T-helper 2 cell treated with Interferon-gamma antibody and Interleukin-4, amounts not matched to agents 5 μg/mL and 100 μg/mL, for 36 hours (primary cell): ENCODE data around the gene KLHL34.

ENCODE experiments used
- DNase-seq: peaks from one replicate; pipeline ENCODE4 v3.0.0; 2021; ENCODE audit warnings: low spot score
- H3K27ac Mint-ChIP-seq: one replicate; pipeline ENCODE4 v1.8.0; 2021; ENCODE audit warnings: mild to moderate bottlenecking, mixed read lengths
- H3K27me3 Mint-ChIP-seq: one replicate; pipeline ENCODE4 v1.8.0; 2021; ENCODE audit warnings: low read depth, mixed read lengths
- H3K36me3 Mint-ChIP-seq: one replicate; pipeline ENCODE4 v1.8.0; 2021; ENCODE audit warnings: low read depth, mixed read lengths
- H3K4me1 Mint-ChIP-seq: one replicate; pipeline ENCODE4 v1.8.0; 2021; ENCODE audit warnings: low read depth, mixed read lengths
- H3K4me3 Mint-ChIP-seq: one replicate; pipeline ENCODE4 v1.8.0; 2022; ENCODE audit warnings: mild to moderate bottlenecking, moderate library complexity, mixed read lengths
- H3K9me3 Mint-ChIP-seq: one replicate; pipeline ENCODE4 v1.8.0; 2021; ENCODE audit warnings: mixed read lengths

The KLHL34 gene

DNA sequence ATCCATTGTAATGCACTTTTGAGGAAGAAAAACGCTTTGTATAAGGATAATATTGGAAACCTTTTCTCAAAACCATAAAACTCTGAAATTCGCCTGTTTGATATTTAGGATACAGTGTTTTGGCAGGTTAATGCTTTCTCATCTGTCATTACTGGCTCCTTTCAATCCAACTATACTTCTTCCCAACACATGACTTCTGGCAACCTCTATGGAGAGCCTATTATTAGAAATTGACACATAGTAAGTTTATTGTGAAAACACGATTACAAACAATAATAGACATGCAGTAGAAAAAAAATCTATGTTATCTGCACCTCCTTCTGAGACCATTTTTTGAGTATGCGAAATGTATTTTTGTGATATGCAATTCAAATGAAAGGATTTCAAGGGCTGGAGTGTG is 4.6 kb upstream of the KLHL34 start:
- DNase-seq, result no peak
- H3K4me1 Mint-ChIP-seq, result no peaks in the 10 kb centered on the region
- peaks cover 8% of the 10 kb centered on the region for H3K27me3 Mint-ChIP-seq
- no peak overlapping the region for H3K27ac Mint-ChIP-seq
- H3K9me3 Mint-ChIP-seq, result no peaks in the 10 kb centered on the region
- no peak overlapping the region for H3K4me3 Mint-ChIP-seq
- H3K36me3 Mint-ChIP-seq, result no peaks in the 10 kb centered on the region

DNA sequence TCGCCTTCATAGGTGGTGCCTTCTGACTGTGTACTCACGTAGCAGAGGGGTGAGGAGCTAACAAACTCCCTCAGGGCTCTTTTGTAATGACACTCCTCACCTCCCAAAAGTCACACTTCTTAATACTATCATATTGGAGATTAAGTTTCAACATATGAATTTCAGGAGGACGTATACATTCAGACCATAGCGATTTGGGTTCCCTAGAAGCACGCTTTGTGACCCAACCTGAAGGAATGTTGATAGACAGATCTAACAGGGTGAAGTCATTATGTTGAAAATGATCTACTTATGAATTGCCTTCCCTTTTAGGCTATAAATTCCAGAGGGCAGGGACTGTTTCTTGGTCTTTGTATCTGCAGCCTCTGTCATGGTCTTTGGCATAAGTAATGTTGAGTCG is 3.2 kb upstream of the KLHL34 start:
- DNase-seq, result no peak
- Mint-ChIP-seq H3K4me3 (no peak overlapping the region), H3K27me3 (peaks cover 8% of the 10 kb centered on the region), H3K27ac (no peak overlapping the region), H3K9me3 (no peaks in the 10 kb centered on the region), H3K4me1 (no peaks in the 10 kb centered on the region), H3K36me3 (no peaks in the 10 kb centered on the region)

DNA sequence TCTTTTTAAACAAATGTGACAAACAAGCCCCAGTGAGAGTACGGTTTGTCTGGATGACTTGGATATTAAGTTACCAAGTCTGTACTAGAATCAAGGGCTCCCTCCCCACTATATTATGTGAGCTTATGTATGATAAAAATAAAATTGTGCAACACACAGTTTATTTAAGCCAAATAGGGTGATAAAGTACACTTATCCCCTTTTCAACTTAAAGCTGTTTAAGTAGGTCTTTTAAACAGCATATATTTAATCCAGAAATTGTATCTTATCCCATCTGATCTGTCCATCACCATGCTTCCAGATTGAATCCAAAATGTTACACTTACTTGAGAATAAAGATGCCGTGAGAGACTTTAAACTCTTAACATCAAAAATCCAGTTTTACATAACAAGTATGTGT is 2.0 kb upstream of the KLHL34 start:
- Mint-ChIP-seq H3K36me3 (no peaks in the 10 kb centered on the region), H3K4me1 (no peaks in the 10 kb centered on the region), H3K9me3 (no peaks in the 10 kb centered on the region), H3K27ac (no peak overlapping the region), H3K4me3 (no peak overlapping the region), H3K27me3 (peaks cover 8% of the 10 kb centered on the region)
- DNase-seq, result no peak

DNA sequence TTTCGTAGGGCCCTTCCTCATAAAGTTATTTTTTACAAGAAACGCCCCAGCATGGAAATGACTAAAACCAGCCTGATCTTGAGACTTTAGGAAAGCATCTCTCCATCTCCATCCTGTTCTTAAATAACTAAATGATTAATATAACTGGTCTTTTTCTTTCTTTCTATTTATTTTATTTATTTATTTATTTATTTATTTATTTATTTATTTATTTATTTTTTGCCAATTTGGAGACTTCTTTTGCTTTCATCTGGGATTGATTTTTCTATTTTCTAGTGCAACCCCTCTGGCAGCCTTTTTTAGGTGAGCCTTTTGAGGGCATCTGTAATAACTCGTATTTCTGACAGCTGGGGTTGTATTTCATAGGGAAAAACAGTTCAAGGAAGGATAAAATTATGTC is 1.2 kb upstream of the KLHL34 start:
- H3K27me3 Mint-ChIP-seq, result peaks cover 8% of the 10 kb centered on the region
- no peak overlapping the region for H3K27ac Mint-ChIP-seq
- peak overlapping the region; percentile 74 for H3K4me3 Mint-ChIP-seq
- DNase-seq, result no peak
- no peaks in the 10 kb centered on the region for H3K4me1 Mint-ChIP-seq
- no peaks in the 10 kb centered on the region for H3K36me3 Mint-ChIP-seq
- H3K9me3 Mint-ChIP-seq, result no peaks in the 10 kb centered on the region

DNA sequence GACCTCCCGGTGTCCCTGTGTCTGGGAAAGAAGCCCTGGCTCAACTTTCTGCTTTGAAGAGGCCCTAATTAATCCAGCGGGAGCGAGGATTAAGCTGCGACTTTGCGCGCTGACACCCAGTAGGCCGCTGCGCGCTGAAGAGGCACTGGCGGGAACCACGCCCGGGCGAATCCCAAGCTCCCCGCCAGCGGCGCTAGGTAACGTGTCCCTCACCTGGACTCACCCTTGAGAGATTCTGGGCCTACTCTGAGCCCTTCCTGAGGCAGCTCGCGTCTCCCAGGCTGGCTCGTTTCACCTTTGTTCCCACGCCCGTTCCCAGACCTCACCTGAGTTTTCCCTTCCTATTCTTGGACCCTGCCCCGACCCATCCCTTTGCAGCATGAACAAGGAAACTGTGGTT is 616 bp upstream of the KLHL34 start:
- peaks cover 8% of the 10 kb centered on the region for H3K27me3 Mint-ChIP-seq
- no peaks in the 10 kb centered on the region for H3K36me3 Mint-ChIP-seq
- no peak for DNase-seq
- H3K9me3 Mint-ChIP-seq, result no peaks in the 10 kb centered on the region
- no peak overlapping the region for H3K27ac Mint-ChIP-seq
- no peaks in the 10 kb centered on the region for H3K4me1 Mint-ChIP-seq
- peak overlapping the region; percentile 74 for H3K4me3 Mint-ChIP-seq

DNA sequence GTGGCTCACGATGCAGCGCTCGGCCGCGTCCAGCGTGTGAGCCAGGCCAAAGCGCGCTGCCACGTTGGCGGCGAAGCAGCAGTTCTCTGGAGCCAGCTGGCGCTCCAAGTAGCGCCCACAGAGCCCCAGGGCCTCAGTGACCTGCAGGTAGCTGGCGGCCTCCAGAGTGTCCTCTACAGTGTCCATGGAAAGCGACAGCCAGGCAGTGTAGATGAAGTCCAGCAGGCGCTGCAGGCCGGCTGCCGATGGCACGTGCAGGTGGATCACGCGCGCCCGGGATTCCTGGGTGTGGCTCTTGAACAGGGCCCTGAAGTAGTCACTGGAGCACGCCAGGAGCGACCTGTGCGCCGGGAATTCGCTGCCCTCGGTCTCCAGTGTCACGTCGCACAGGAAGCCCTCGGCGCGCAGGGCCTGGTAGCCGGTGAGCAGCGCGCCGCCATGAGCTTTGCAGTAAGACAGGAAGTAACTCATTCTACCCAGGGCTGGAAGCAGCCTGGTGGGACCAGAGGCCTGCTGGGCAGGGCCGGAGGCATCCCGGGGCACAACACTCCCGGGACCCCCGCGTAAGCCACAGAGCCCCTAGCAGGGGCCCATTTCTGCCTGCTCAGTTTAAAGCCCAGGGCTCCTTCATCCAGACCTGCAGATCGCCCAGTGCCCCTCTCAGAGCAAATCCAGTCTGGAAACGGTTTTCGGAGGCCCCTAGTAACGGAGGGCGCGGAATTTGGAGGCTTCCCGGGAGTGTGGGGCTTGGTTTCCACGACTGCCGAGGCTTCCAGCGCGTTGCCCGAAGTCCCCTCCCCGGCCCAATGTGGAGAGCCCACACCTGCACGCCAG is 595 bp downstream of the KLHL34 start:
- no peak for DNase-seq
- Mint-ChIP-seq H3K36me3 (no peaks in the 10 kb centered on the region), H3K4me1 (no peaks in the 10 kb centered on the region), H3K27me3 (peaks cover 8% of the 10 kb centered on the region), H3K4me3 (peak overlapping the region; percentile 40), H3K9me3 (no peaks in the 10 kb centered on the region), H3K27ac (no peak overlapping the region)

DNA sequence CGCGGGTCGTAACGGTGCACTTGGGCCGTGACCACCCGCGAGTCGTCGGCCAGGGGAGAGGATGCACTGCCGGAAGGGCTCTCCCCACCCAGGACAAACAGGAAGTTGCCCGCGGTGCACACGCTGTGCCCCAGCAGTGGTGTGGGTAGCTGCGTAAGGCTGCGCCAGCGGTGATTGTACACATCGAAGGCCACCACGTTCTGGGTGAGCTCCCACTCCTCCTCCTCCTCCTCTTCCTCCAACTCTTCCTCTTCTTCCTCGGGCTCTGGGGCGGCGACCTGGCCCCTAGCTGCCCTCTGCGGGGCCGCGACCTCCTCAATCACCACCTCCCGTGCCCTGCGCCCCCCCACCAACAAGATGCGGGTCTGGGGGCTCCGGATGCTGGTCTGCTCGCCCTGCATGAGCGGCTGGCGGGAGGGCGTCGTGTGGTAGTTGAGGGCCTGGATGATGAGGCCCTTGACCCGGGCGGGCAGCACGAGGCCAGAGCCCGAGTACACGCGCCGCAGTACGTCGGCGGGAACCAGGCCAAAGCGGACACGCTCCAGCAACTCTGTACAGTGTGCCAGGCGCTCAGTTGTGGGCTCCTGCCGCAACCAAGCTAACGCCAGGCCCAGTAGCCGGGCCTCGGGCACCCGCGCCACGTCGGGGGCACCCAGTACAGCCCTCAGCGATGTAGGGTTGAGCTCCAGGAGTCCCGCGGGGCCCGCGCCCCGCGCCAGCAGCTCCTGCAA is 1.4 kb downstream of the KLHL34 start:
- no peak overlapping the region for H3K27ac Mint-ChIP-seq
- H3K9me3 Mint-ChIP-seq, result no peaks in the 10 kb centered on the region
- no peaks in the 10 kb centered on the region for H3K4me1 Mint-ChIP-seq
- H3K27me3 Mint-ChIP-seq, result peaks cover 8% of the 10 kb centered on the region
- no peak overlapping the region for H3K4me3 Mint-ChIP-seq
- no peak for DNase-seq
- H3K36me3 Mint-ChIP-seq, result no peaks in the 10 kb centered on the region

- Mint-ChIP-seq H3K36me3 (no peaks in the 10 kb centered on the region), H3K4me1 (no peaks in the 10 kb centered on the region), H3K4me3 (no peak overlapping the region), H3K9me3 (no peaks in the 10 kb centered on the region), H3K27ac (no peak overlapping the region), H3K27me3 (peaks cover 8% of the 10 kb centered on the region)
- no peak for DNase-seq
These were observed 2.1 kb downstream of the KLHL34 start for GRCh38 chrX:21655901-21656586.

- Mint-ChIP-seq H3K27me3 (no peaks in the 10 kb centered on the region), H3K4me1 (no peaks in the 10 kb centered on the region), H3K9me3 (no peaks in the 10 kb centered on the region), H3K4me3 (no peak overlapping the region), H3K27ac (no peak overlapping the region), H3K36me3 (peaks cover 2% of the 10 kb centered on the region)
- DNase-seq, result no peak
These were observed 12.2 kb downstream of the KLHL34 start for GRCh38 chrX:21645886-21646285.

DNA sequence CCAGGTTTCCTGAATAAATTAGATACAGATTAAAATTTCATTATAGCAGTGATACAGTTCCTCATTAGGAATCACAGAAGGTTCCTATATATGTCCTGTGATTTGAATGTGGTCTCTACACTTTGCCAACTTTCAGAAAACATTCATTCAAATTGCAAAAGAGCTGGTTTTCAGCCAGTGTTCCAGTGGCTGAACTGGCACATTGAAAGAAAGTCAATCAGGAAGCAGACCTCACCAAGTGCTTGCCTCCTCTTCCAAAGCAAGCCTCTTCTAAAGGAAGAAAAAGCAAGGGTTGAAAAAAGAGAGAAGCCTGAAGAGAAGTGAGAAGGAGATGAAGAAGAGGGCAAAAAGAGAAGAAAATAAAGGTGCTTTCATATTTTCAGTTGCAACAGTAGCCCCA is 12.7 kb downstream of the KLHL34 start:
- no peak overlapping the region for H3K4me3 Mint-ChIP-seq
- no peak for DNase-seq
- peaks cover 2% of the 10 kb centered on the region for H3K36me3 Mint-ChIP-seq
- H3K9me3 Mint-ChIP-seq, result no peaks in the 10 kb centered on the region
- H3K4me1 Mint-ChIP-seq, result no peaks in the 10 kb centered on the region
- no peak overlapping the region for H3K27ac Mint-ChIP-seq
- H3K27me3 Mint-ChIP-seq, result no peaks in the 10 kb centered on the region

DNA sequence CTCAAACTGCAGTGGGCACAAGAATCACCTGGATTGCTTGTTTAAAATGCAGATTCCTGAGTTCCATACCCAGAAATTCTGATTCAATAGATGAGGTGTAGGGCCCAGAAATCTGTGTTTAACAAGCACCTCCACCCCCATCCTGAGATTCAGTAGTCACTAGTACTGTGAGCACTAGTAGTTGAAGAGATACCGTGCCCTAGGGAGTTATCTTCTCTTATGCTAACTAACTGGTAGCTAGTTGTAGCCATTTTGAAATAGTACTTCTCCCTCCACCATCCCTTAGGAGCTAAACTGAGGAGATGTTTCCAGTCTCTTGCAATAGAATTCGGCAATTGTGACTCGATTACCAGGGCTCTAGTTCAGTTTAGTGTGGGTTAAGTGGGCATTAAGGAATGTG is 18.4 kb downstream of the KLHL34 start:
- no peak for DNase-seq
- no peak overlapping the region for H3K27ac Mint-ChIP-seq
- no peaks in the 10 kb centered on the region for H3K9me3 Mint-ChIP-seq
- H3K4me1 Mint-ChIP-seq, result no peaks in the 10 kb centered on the region
- H3K36me3 Mint-ChIP-seq, result no peaks in the 10 kb centered on the region
- H3K27me3 Mint-ChIP-seq, result no peaks in the 10 kb centered on the region
- no peak overlapping the region for H3K4me3 Mint-ChIP-seq

GRCh38 chrX:21638311-21638710 is 19.8 kb downstream of the KLHL34 start:
- Mint-ChIP-seq H3K4me3 (no peak overlapping the region), H3K27ac (no peak overlapping the region), H3K9me3 (no peaks in the 10 kb centered on the region), H3K36me3 (no peaks in the 10 kb centered on the region), H3K4me1 (no peaks in the 10 kb centered on the region), H3K27me3 (no peaks in the 10 kb centered on the region)
- no peak for DNase-seq

- no peaks in the 10 kb centered on the region for H3K9me3 Mint-ChIP-seq
These were observed 26.1 kb downstream of the KLHL34 start for GRCh38 chrX:21632027-21632426.

DNA sequence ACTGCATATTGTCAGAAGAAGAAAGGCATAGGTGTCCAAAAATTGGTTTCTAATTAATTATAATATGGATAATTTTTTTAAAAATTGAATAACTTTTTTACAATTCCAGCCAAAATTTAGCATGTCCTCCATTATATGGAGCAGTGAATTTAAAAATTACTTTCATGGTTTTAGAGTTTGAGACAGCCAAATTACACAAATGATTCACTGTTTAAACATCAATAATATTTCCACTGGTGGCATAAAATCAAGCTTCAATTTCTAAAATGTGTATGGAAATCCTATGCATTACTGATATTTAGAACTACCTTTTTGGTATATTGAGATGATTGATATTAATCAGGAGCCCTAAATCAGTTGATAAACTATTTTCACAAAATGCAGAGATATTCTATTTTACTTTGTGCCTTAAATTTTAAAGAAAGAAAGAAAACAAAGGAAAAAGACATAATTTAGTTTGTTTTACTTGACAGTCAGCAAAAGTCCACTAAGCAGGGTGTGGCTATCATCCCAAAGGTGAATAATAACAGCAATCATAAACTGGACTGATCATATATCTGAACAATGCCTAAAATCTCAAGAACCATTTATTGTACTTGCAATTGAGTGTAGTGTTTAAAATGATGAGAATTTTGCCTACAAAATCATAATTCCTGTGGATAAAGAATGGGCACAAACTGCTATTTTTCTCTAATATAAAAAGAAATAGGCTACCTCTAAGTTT is 34.2 kb downstream of the KLHL34 start:
- H3K9me3 Mint-ChIP-seq, result no peaks in the 10 kb centered on the region
- no peak for DNase-seq
- H3K4me3 Mint-ChIP-seq, result no peak overlapping the region
- peaks cover 8% of the 10 kb centered on the region for H3K36me3 Mint-ChIP-seq
- H3K27ac Mint-ChIP-seq, result no peak overlapping the region
- no peaks in the 10 kb centered on the region for H3K27me3 Mint-ChIP-seq
- no peaks in the 10 kb centered on the region for H3K4me1 Mint-ChIP-seq

More at GRCh38 chrX:21632027-21632426, 26.1 kb downstream of the KLHL34 start:
- Mint-ChIP-seq H3K4me1 (no peaks in the 10 kb centered on the region), H3K27me3 (no peaks in the 10 kb centered on the region), H3K27ac (no peak overlapping the region), H3K36me3 (peaks cover 3% of the 10 kb centered on the region), H3K4me3 (no peak overlapping the region)
- DNase-seq, result no peak
